ENCODE results near the gene SH3BP5L. TPM values are rescaled to one million over a fixed set of nuclear protein-coding genes. Genes with fewer than 3 reads are reported as not detected.

Gene SH3BP5L
- total and polyA plus RNA-seq, 2 donors (not counting 1 experiment from before 2014, with no cell fraction given), result 19.2 to 36.5 TPM

GRCh38 chr1:248853663-248854375, 28.1 kb upstream of the SH3BP5L start:
- POLR2A ChIA-PET, result no interaction called here
- Histone ChIP-seq H3K9me3 (ENCODE audit: control extremely low read depth in 1 of 3, control insufficient read depth in 2 of 3, insufficient read depth in 1 of 3, low read length in 2 of 3) (no peaks in the 10 kb centered on the region), H3K4me3 (ENCODE audit: control extremely low read depth in 1 of 5, extremely low read depth in 1 of 5, insufficient read depth in 1 of 5, low read depth in 2 of 5, low read length in 4 of 5) (no peak overlapping the region), H2AFZ (ENCODE audit: insufficient read depth, low read depth, low read length, poor library complexity, severe bottlenecking) (no peak overlapping the region), H3K27me3 (replicated peaks in 1 of 4; ENCODE audit: control extremely low read depth in 1 of 4, control insufficient read depth in 3 of 4, insufficient read depth in 4 of 4, low read length in 3 of 4) (no peaks in the 10 kb centered on the region), H3K79me2 (ENCODE audit: control insufficient read depth, insufficient read depth, low read length) (peaks cover 14% of the 10 kb centered on the region), H3K4me1 (ENCODE audit: control insufficient read depth in 2 of 2, insufficient read depth in 2 of 2, low read length in 2 of 2) (peaks cover 22 to 38% of the 10 kb centered on the region in 2 donors), H3K27ac (ENCODE audit: low read length in 2 of 2) (no peak overlapping the region), H3K36me3 (replicated peaks in 1 of 2; ENCODE audit: control extremely low read depth in 1 of 2, control insufficient read depth in 1 of 2, extremely low read depth in 1 of 2, insufficient read depth in 2 of 2, low read length in 1 of 2) (peaks cover 3 to 26% of the 10 kb centered on the region in 2 experiments), H4K20me1 (ENCODE audit: control insufficient read depth, insufficient read depth, low read length, poor library complexity, severe bottlenecking) (peaks cover 19% of the 10 kb centered on the region), H3K4me2 (replicated peaks; ENCODE audit: low read depth, low read length, poor library complexity, severe bottlenecking) (no peak overlapping the region), H3K9ac (ENCODE audit: low read length) (no peak overlapping the region)
- Mint-ChIP-seq H3K4me1 (peaks cover 32% of the 10 kb centered on the region), H3K9me3 (ENCODE audit: insufficient read depth) (no peaks in the 10 kb centered on the region), H3K27ac (peak overlapping the region; percentile 76), H3K27me3 (no peaks in the 10 kb centered on the region), H3K4me3 (no peak overlapping the region)
- TF ChIP-seq CTCF (IDR thresholded peaks at IDR 0.05) (no peak), EZH2 (IDR thresholded peaks at IDR 0.05; ENCODE audit: borderline replicate concordance, insufficient read depth, low read depth, low read length, poor library complexity, severe bottlenecking) (no peak)
- CTCF ChIA-PET, result no interaction called here
- ATAC-seq (ENCODE audit: low read depth) (no peak), DNase-seq (peak; percentile 27)
- intact Hi-C loops (cut with micrococcal nuclease), result no loop called here
- 80% methylated on average over 4 of the region's 8 CpGs for WGBS (ENCODE audit: insufficient coverage)

All from B cell (primary cell).